HEK293 (cell line): ENCODE data around the gene PTGES.

Experiments
- BCL11B ChIP-seq: fragments of 450-650 bp; formaldehyde crosslinking; IDR thresholded peaks from 2 replicates; pipeline ENCODE4 v1.5.1; 2016; ENCODE audit warnings: low read depth, missing biosample characterization, missing genetic modification characterization
- ELK4 ChIP-seq: IDR thresholded peaks from 2 replicates; pipeline ENCODE4 v1.6.1; 2011; ENCODE audit warnings: mild to moderate bottlenecking, low read depth, low read length, borderline replicate concordance
- GLIS2 ChIP-seq: fragments of 450-650 bp; formaldehyde crosslinking; IDR thresholded peaks from 2 replicates; pipeline ENCODE4 v1.5.1; 2016; ENCODE audit warnings: missing biosample characterization, missing genetic modification characterization
- KLF16 ChIP-seq: fragments of 450-650 bp; formaldehyde crosslinking; IDR thresholded peaks from 2 replicates; pipeline ENCODE4 v1.5.1; 2017; ENCODE audit warnings: missing biosample characterization, missing genetic modification characterization
- SALL2 ChIP-seq: fragments of 450-650 bp; formaldehyde crosslinking; IDR thresholded peaks from 2 replicates; pipeline ENCODE4 v1.5.0; 2017; ENCODE audit warnings: missing biosample characterization, mild to moderate bottlenecking, missing genetic modification characterization, borderline replicate concordance
- SP2 ChIP-seq: fragments of 450-650 bp; formaldehyde crosslinking; IDR thresholded peaks from 2 replicates; pipeline ENCODE4 v1.5.1; 2016; ENCODE audit warnings: missing biosample characterization, missing genetic modification characterization
- ZBTB21 ChIP-seq: fragments of 450-650 bp; formaldehyde crosslinking; IDR thresholded peaks from 2 replicates; pipeline ENCODE4 v1.5.1; 2017; ENCODE audit warnings: missing biosample characterization, missing genetic modification characterization
- ZFP37 ChIP-seq: fragments of 450-650 bp; formaldehyde crosslinking; IDR thresholded peaks from 2 replicates; pipeline ENCODE4 v1.5.1; 2016; ENCODE audit warnings: missing biosample characterization, missing genetic modification characterization
- ZNF16 ChIP-seq: fragments of 450-650 bp; formaldehyde crosslinking; IDR thresholded peaks from 2 replicates; pipeline ENCODE4 v1.5.1; 2016; ENCODE audit warnings: low read depth, missing biosample characterization, missing genetic modification characterization
- ZNF239 ChIP-seq: fragments of 450-650 bp; formaldehyde crosslinking; IDR thresholded peaks from 2 replicates; pipeline ENCODE4 v1.5.1; 2016; ENCODE audit warnings: missing biosample characterization, missing genetic modification characterization
- ZNF362 ChIP-seq: fragments of 450-650 bp; formaldehyde crosslinking; IDR thresholded peaks from 2 replicates; pipeline ENCODE4 v1.5.1; 2016; ENCODE audit warnings: missing biosample characterization, missing genetic modification characterization
- ZNF404 ChIP-seq: fragments of 450-650 bp; formaldehyde crosslinking; IDR thresholded peaks from 2 replicates; pipeline ENCODE4 v1.5.1; 2017; ENCODE audit warnings: missing biosample characterization, missing genetic modification characterization
- ZNF610 ChIP-seq: fragments of 450-650 bp; formaldehyde crosslinking; IDR thresholded peaks from 2 replicates; pipeline ENCODE4 v1.5.1; 2016; ENCODE audit warnings: missing biosample characterization, missing genetic modification characterization, borderline replicate concordance
- ZNF677 ChIP-seq: fragments of 450-650 bp; IDR thresholded peaks from 2 replicates; pipeline ENCODE4 v1.5.0; 2018; ENCODE audit warnings: missing biosample characterization, mild to moderate bottlenecking, missing genetic modification characterization, moderate library complexity
- TF ChIP-seq, protein P1 (sequence below): fragments of 450-650 bp; formaldehyde crosslinking; IDR thresholded peaks from 2 replicates; pipeline ENCODE4 v1.5.1; 2016; ENCODE audit warnings: missing biosample characterization, missing genetic modification characterization
- TF ChIP-seq, protein P2 (sequence below): fragments of 450-650 bp; formaldehyde crosslinking; IDR thresholded peaks from 2 replicates; pipeline ENCODE4 v1.5.1; 2016; ENCODE audit warnings: missing biosample characterization, missing genetic modification characterization, borderline replicate concordance
- TF ChIP-seq, protein P3 (sequence below): fragments of 450-650 bp; formaldehyde crosslinking; optimal IDR thresholded peaks from 2 replicates; pipeline ENCODE3; 2016; ENCODE audit warnings: missing biosample characterization, mild to moderate bottlenecking, missing genetic modification characterization
- TF ChIP-seq, protein P4 (sequence below): fragments of 450-650 bp; formaldehyde crosslinking; IDR thresholded peaks from 2 replicates; pipeline ENCODE4 v1.5.1; 2016; ENCODE audit warnings: missing biosample characterization, missing genetic modification characterization
- TF ChIP-seq, protein P5 (sequence below): fragments of 450-650 bp; IDR thresholded peaks from 2 replicates; pipeline ENCODE4 v1.5.1; 2018; ENCODE audit warnings: missing biosample characterization, missing genetic modification characterization

The PTGES gene

GRCh38 chr9:129776938-129777768 lies 24.3 kb upstream of the PTGES start (continued):
- TF ChIP-seq ZNF239 (no peak), ELK4 (no peak), SALL2 (tag by site-specific recombination) (no peak), BCL11B (tag by site-specific recombination) (no peak), ZNF404 (no peak), GLIS2 (tag by site-specific recombination) (peak; percentile 81; the same call in 1 of the 2 replicates), ZNF16 (tag by site-specific recombination) (no peak), KLF16 (tag by site-specific recombination) (peak; percentile 66; the same call in 1 of the 2 replicates), ZNF362 (tag by site-specific recombination) (no peak), ZNF677 (tag by site-specific recombination) (no peak), SP2 (tag by site-specific recombination) (peak; percentile 33; the same call in 1 of the 2 replicates), ZFP37 (tag by site-specific recombination) (peak; percentile 42; the same call in 1 of the 2 replicates), ZNF610 (tag by site-specific recombination) (no peak), ZBTB21 (tag by site-specific recombination) (peak; percentile 98)
- TF ChIP-seq, protein P1, sequence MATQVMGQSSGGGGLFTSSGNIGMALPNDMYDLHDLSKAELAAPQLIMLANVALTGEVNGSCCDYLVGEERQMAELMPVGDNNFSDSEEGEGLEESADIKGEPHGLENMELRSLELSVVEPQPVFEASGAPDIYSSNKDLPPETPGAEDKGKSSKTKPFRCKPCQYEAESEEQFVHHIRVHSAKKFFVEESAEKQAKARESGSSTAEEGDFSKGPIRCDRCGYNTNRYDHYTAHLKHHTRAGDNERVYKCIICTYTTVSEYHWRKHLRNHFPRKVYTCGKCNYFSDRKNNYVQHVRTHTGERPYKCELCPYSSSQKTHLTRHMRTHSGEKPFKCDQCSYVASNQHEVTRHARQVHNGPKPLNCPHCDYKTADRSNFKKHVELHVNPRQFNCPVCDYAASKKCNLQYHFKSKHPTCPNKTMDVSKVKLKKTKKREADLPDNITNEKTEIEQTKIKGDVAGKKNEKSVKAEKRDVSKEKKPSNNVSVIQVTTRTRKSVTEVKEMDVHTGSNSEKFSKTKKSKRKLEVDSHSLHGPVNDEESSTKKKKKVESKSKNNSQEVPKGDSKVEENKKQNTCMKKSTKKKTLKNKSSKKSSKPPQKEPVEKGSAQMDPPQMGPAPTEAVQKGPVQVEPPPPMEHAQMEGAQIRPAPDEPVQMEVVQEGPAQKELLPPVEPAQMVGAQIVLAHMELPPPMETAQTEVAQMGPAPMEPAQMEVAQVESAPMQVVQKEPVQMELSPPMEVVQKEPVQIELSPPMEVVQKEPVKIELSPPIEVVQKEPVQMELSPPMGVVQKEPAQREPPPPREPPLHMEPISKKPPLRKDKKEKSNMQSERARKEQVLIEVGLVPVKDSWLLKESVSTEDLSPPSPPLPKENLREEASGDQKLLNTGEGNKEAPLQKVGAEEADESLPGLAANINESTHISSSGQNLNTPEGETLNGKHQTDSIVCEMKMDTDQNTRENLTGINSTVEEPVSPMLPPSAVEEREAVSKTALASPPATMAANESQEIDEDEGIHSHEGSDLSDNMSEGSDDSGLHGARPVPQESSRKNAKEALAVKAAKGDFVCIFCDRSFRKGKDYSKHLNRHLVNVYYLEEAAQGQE (tag by site-specific recombination) = no peak; the same call in 1 of the 2 replicates
- TF ChIP-seq, protein P2, sequence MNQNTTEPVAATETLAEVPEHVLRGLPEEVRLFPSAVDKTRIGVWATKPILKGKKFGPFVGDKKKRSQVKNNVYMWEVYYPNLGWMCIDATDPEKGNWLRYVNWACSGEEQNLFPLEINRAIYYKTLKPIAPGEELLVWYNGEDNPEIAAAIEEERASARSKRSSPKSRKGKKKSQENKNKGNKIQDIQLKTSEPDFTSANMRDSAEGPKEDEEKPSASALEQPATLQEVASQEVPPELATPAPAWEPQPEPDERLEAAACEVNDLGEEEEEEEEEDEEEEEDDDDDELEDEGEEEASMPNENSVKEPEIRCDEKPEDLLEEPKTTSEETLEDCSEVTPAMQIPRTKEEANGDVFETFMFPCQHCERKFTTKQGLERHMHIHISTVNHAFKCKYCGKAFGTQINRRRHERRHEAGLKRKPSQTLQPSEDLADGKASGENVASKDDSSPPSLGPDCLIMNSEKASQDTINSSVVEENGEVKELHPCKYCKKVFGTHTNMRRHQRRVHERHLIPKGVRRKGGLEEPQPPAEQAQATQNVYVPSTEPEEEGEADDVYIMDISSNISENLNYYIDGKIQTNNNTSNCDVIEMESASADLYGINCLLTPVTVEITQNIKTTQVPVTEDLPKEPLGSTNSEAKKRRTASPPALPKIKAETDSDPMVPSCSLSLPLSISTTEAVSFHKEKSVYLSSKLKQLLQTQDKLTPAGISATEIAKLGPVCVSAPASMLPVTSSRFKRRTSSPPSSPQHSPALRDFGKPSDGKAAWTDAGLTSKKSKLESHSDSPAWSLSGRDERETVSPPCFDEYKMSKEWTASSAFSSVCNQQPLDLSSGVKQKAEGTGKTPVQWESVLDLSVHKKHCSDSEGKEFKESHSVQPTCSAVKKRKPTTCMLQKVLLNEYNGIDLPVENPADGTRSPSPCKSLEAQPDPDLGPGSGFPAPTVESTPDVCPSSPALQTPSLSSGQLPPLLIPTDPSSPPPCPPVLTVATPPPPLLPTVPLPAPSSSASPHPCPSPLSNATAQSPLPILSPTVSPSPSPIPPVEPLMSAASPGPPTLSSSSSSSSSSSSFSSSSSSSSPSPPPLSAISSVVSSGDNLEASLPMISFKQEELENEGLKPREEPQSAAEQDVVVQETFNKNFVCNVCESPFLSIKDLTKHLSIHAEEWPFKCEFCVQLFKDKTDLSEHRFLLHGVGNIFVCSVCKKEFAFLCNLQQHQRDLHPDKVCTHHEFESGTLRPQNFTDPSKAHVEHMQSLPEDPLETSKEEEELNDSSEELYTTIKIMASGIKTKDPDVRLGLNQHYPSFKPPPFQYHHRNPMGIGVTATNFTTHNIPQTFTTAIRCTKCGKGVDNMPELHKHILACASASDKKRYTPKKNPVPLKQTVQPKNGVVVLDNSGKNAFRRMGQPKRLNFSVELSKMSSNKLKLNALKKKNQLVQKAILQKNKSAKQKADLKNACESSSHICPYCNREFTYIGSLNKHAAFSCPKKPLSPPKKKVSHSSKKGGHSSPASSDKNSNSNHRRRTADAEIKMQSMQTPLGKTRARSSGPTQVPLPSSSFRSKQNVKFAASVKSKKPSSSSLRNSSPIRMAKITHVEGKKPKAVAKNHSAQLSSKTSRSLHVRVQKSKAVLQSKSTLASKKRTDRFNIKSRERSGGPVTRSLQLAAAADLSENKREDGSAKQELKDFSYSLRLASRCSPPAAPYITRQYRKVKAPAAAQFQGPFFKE (tag by site-specific recombination) = no peak
- TF ChIP-seq, protein P3, sequence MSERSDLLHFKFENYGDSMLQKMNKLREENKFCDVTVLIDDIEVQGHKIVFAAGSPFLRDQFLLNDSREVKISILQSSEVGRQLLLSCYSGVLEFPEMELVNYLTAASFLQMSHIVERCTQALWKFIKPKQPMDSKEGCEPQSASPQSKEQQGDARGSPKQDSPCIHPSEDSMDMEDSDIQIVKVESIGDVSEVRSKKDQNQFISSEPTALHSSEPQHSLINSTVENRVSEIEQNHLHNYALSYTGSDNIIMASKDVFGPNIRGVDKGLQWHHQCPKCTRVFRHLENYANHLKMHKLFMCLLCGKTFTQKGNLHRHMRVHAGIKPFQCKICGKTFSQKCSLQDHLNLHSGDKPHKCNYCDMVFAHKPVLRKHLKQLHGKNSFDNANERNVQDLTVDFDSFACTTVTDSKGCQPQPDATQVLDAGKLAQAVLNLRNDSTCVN = peak; percentile 12
- TF ChIP-seq, protein P4, sequence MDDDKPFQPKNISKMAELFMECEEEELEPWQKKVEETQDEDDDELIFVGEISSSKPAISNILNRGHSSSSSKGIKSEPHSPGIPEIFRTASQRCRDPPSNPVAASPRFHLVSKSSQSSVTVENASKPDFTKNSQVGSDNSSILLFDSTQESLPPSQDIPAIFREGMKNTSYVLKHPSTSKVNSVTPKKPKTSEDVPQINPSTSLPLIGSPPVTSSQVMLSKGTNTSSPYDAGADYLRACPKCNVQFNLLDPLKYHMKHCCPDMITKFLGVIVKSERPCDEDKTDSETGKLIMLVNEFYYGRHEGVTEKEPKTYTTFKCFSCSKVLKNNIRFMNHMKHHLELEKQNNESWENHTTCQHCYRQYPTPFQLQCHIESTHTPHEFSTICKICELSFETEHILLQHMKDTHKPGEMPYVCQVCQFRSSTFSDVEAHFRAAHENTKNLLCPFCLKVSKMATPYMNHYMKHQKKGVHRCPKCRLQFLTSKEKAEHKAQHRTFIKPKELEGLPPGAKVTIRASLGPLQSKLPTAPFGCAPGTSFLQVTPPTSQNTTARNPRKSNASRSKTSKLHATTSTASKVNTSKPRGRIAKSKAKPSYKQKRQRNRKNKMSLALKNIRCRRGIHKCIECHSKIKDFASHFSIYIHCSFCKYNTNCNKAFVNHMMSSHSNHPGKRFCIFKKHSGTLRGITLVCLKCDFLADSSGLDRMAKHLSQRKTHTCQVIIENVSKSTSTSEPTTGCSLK = no peak
- TF ChIP-seq, protein P5, sequence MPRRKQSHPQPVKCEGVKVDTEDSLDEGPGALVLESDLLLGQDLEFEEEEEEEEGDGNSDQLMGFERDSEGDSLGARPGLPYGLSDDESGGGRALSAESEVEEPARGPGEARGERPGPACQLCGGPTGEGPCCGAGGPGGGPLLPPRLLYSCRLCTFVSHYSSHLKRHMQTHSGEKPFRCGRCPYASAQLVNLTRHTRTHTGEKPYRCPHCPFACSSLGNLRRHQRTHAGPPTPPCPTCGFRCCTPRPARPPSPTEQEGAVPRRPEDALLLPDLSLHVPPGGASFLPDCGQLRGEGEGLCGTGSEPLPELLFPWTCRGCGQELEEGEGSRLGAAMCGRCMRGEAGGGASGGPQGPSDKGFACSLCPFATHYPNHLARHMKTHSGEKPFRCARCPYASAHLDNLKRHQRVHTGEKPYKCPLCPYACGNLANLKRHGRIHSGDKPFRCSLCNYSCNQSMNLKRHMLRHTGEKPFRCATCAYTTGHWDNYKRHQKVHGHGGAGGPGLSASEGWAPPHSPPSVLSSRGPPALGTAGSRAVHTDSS = peak; percentile 79
